GM19438 (cell line): ENCODE results near the gene NELL1.
"Not testable (repeated sequence)": the region's sequence is repeated elsewhere in the genome, so short reads cannot be mapped to it uniquely, and the experiment has no call there.

ENCODE experiments used
- ATAC-seq: cut with Tn5 transposase; IDR thresholded peaks from one replicate; pipeline ENCODE4 v1.9.1; 2021; ENCODE audit warnings: low read depth; ENCODE audit not compliant: unreplicated experiment

Gene NELL1

DNA sequence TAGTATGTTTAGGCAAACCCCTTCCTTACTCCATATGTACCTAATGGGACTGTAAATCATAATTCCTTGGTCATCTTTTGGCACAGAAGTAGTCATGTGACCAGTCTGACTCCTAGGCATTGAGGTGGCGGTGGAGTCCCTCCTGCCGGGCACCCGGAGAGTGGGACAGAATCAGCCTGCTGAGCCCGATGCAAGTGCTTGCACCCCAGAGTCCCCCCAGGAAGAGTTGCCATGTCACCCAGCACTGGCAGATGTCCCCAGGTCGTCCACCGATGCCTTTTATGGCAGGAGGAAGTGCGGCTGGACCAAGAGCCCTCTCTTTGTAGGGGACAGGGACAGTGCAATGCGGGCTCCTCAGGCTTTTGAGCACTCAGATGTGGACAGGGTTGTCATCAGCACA lies 500.3 kb downstream of the NELL1 start:
- ATAC-seq = no peak

DNA sequence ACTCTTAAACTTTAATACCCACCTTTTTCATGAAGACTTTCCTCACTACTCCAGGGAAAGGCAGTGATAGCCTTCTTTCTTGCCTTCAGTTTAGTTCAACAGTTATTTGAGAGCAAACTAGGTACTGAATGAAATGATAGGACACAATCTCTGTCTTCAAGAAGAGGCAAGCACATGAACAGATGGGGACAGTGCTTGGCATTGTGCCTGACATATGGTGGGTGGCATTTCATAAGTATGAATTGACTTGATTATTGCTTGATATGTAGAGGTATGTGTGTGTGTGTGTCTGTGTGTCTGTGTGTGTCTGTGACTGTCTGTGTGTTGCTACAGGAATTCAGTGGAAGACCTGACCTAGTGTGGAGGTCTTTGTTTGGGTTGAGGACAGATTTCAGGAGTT lies 504.1 kb downstream of the NELL1 start:
- no peak for ATAC-seq

DNA sequence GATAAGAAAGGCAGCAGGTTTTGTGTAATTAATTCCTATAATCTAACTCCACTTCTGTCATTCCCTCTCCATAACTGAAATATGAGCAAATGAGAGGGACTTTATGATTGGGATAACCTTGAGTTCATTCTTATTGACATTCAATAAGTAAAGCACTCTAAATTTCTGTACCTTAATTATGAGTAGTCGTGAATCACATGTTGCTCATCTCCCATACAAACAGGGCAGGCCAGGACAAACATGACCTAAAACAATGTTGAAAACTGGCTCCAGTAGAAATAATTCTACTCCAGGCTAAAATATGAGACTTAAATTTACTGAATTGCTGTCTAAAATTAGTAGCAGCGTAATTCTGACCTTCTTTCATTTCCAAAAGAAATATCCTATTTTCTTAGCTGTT lies 505.4 kb downstream of the NELL1 start:
- ATAC-seq = no peak

DNA sequence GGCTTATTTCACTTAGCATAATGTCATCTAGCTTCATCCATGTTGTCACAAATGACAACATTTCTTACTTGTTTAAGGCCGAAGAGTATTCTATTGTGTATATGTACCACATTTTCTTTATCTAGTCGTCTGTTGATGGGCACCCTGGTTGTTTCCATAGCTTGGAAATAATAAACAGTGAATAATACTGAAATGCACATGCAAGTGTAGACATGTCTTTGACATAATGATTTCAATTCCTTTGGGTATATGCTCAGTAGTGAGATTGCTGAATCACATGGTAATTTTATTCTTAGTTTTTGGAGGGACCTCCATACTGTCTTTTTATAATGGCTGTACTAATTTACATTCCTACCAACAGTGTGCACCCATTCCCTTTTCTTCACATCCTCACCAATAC lies 508.0 kb downstream of the NELL1 start:
- no peak for ATAC-seq

DNA sequence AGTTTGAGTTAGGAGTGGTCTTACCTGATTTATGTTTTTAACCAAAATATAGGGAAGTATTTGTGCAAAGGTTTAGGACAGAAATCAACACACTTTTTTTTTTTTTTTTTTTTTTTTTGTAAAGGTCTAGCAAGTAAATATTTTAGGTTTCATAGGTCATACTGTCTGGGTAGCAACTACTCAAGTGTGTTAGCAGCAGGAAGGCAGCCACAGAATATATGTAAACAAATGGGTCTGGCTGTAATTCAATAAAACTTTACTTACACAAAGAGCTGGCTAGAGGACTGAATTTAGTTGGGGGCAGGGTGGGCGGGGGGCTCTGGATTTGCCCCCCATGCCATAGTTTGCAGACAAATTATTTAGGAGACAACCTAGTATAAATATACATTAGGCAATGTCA lies 510.4 kb downstream of the NELL1 start:
- no peak for ATAC-seq

DNA sequence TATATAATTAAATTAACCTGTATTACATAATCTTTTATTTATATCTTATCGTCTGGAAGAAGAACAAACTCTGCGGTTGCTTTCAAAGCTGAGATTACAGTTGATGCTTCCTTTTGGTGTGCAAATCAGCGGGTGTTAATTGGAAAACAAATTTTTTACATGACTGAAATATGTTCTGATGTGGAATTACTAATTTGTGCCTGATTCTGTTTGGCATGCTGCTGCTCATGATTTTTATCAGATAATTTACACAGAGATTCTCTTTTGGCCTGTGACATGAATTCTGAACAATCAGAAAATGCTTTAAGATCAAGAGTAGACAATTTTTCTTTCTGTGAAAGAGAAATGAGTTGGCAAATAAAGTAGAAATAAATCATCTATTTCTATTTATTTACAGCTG lies 510.8 kb downstream of the NELL1 start:
- ATAC-seq = no peak

DNA sequence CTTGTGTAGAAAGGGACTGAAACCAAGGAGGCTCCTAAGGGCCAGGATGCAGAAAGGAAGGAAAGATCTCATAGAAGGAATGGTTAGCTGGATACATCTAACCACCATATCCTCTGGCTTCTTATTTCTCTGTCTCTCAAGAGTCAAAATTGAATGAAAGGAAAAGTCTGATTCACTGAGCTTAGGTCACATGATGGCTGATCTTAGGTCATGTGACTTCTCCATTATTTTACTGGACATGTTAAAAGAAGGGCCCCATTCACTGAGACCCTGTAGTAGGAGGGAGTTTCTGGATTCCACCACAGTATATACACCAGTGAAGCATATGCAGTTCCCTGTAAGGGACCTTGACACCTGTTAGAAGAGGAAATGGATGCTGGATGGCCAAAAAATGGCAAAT lies 516.6 kb downstream of the NELL1 start:
- ATAC-seq = no peak

DNA sequence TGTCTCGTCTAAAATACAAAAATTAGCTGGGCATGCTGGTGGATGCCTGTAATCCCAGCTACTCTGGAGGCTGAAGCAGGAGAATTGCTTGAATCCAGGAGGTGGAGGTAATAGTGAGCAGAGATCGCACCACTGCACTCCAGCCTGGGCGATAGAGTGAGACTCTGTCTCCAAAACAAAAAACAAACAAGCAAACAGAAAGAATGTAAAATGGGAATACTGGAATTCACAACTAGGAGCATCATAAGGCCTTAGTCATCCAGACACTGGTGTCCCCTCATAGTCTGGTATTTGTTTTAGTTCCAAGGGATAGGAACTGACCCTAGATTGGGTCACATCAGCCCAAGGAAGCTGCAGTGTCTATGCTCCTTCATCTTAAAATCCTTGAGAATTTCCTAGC lies 520.8 kb downstream of the NELL1 start:
- ATAC-seq = no peak

DNA sequence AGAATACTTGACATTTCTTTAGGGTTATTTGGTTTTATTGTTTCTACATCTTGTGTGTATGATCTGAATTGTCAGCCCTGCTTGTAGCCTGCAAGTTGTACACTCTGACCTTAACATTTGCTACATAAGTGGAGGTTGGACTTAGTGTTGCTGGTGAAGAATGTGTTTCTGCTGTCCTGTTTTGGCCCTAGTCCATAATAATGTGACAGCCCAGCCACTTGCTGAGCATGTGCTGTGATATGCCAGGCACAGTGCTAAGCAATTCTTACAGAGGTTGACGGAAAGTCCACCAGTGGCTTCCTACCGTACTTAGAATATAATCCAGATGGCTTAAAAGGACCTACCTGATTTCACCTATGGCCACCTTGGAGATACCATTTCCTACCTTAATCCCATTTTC lies 526.6 kb downstream of the NELL1 start:
- ATAC-seq = no peak

DNA sequence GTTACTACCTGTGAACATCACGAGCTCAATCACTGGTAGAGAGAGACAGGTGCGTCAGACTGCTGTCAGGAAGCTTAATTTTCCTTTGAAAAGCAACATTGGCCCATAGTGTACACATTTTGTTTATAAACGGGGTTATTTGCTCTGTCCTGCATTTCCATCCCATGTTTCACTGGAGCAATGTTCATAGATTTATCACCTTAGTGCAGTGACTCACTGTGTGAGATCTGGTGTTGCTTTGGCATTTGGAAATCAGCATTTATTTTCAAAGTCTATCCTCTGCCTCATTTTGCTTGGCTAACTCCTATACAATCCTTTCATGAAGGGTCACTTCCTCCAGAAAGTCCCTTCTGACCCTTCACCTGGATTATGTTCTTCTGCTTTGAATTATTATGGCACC lies 529.1 kb downstream of the NELL1 start:
- no peak for ATAC-seq

DNA sequence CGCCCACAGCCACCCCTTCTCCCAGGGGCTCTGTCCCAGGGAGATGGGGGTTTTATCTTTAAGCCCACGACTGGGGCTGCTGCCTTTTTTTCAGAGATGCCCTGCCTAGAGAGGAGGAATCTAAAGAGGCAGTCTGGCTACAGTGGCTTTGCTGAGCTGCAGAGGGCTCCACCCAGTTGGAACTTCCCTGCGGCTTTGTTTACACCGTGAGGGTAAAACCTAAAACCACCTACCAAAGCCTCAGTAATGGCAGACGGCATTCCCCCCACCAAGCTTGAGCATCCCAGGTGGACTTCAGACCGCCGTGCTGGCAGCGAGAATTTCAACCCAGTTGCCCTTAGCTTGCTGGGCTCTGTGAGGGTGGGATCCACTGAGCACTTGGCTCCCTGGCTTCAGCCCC lies 535.8 kb downstream of the NELL1 start:
- no peak for ATAC-seq

DNA sequence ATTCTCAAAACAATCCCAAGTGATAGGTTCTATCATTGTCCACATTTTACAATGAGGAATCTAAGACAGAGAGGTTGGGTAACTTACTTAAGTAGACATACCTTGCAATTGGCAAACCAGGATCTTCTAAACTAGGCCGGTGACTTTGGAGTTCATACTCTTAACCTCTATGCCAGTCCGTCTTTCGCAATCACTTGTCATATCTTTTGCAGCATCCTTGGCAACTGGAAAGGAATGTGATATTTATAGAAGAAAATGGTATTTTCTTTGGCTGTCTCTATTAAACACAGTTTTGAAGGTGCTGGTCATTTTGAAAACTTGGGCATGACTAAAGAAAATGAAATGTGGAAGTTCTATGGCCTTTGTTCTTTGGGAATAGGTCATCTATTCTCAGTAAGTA lies 556.5 kb downstream of the NELL1 start:
- ATAC-seq = no peak

DNA sequence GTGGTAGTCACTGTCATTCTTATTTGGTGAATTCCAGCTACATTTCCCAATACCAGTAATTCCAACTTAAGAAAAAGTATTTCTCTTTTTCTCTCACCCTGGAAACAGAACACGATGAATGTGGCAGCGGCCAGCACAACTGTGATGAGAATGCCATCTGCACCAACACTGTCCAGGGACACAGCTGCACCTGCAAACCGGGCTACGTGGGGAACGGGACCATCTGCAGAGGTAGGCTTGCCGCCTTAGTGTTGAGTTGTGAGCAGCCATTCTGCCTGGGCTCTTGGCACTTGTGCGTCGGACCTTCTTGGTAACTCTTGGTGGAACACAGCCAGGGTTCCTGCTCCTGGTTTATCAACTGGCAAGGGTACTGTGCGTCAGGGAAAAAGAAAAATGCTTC lies 559.8 kb downstream of the NELL1 start:
- ATAC-seq = no peak

DNA sequence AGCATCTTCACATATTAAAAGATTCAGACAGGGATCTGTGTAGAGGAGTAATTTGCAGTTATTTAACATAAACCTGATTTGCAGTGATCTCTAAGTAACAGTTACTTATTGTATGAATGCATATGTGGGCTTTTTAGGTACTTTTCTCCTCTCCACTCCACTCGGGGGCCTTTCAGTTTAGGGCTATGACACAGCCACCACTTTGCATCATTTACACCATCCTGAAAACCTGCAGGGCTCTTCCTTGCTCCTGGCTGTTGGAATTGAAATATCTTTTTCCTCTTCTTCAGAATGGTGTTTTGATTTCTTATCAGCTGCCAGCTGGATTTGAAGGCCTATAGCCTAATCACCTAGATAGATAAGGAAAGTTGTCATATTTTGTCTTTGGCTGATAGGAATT lies 580.8 kb downstream of the NELL1 start:
- no peak for ATAC-seq

DNA sequence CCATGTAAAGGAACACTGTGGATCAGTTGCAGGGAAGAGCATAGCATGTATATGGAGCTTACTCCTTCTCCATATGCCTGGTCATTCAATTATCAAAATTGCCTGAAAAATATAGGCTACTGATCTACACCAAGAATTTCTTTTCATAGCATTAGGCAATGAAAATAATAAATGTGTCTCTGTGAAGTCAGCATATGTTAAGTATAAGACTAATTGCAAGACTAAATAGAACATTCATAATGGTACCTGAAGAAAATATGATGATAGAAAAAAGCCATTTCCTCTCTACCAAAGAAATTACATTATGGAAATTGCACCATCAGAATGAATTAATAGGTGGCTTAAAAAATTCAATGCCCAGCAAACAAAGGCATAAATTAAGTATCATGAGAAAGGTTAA lies 584.7 kb downstream of the NELL1 start:
- no peak for ATAC-seq

DNA sequence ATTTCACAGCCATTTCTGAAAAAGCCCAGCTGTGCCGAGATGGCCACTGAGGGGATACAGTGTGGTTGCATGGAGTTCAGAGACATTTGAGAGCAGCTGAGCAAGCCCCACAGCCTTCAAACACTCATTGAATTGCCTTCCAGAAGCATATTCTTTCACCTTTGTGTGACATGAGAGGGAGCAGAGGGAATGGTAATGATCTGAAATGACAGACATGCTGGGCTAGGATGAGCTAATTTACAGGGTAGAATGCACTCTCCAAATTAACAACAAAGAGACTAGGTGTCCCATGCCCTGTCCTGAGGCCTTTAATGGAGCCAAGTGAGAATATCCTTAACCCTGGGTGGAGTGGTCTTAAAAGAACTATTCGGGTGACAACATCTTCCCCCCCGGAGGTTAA lies 585.4 kb downstream of the NELL1 start:
- ATAC-seq = no peak

DNA sequence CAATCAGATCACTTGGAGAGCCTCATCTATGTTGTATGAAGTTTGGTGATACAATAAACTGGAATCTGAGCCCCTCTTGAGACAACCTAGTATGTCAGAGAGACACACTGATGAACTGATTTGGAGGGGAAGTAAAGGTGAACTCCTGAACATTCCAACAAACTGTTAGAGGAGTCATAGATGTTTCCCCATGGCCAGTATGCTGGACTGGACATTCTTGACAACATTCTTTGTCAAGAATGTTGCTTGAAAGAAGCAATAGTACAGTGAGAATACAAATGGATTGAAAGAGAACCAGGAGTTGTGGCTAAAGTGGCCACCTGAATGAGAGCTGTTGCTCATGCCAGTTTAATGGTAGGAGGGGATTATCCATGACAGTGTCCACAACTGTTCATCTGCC lies 588.1 kb downstream of the NELL1 start:
- no peak for ATAC-seq

DNA sequence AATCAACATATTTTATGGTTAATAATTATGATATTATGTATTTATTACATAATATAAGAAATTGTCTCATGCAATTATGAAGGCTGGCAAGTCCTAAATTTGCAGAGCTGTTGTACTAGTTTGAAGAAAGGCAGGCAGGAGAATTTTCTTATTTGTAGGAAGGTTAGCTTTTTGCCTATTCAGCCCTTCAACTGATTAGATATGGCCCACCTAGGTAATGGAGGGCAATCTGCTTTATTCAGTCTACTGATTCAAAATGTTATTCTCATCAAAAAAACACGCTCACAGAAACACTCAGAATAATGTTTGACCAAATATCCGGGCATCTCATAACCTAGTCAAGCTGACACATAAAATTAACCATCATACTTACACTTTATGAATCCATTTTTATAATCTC lies 589.0 kb downstream of the NELL1 start:
- ATAC-seq = no peak

DNA sequence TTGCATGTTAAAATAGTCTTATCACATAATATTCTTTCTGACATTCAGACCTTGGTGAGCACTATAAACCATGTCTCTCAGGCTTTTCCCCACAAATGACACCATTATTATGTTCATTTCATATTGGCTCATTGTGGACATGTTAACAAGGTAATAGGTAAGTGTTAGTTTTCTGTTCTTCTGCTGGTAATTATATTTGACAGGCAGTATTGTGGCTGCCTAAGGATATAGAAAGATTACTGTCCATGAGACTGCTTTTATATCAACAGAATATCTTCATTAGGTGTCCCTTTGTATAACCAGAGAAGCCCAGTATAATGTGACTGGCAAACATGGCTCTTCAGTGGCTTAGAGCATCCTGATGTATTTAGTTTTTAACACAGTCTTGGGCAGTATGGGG lies 590.7 kb downstream of the NELL1 start:
- no peak for ATAC-seq

DNA sequence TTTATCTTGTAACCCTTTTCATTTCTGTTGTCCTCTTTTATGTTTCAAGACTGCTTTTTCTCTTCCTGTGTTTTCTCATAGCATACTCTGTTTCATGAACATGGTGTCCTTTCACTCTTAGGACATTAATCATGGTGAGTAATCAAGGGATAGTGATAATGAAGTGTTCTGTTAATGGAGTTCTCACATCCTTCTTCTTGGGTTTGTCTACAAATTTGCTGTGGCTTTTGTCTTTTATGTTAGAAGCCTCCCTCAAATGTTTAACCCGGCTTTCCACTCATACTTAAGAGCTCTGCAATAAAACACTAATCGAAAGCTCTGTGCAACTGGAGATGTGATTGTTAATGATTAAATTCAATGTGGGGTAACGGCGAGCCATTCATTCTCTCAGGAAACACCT lies 593.6 kb downstream of the NELL1 start:
- ATAC-seq = no peak

DNA sequence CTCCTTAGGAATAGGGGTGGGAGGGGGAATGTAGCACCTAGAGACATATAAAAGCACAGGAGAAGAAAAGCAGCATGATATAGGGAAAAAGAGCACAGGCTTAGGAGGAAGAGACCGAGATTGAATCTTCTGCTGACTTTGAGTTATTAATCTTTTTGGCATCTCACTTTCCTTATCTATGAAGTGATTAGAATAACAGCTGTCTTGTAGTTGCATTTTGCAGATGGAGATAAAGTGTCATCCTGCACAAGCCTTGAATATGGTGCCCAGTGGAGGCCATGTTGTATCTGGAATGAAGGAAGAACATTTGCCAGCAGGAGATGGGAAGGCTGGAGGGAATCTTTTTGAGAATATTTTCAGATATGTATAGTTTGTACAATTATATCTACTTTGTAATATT lies 594.7 kb downstream of the NELL1 start:
- ATAC-seq = no peak

DNA sequence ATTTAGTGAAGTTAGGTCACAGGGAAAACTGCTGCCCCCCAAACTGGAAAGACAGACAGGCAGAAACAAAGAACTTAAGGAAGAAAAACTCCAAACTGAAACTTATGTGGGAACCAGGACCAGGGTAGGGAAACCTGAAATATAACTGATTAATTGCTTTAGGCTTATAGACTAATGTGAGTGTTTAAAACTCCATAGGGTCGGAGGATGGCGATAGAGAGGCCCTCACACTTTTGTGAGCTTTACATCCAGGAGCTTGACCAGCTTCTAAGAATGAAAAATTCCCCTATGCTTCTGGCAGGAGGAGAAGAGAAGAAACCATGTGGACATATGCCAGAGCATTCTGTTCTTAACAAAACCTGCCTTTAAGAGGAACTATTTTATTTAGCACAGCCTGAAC lies 598.6 kb downstream of the NELL1 start:
- ATAC-seq = no peak

DNA sequence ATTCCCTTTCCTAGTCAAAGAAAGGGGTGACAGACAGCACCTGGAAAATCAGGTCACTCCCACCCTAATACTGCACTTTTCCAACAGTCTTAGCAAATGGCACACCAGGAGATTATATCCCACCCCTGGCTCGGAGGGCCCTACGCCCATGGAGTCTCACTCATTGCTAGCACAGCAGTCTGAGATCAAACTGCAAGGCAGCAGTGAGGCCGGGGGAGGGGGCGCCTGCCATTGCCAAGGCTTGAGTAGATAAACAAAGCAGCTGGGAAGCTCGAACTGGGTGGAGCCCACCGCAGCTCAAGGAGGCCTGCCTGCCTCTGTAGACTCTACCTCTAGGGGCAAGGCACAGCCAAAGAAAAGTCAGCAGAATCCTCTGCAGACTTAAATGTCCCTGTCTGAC lies 602.8 kb downstream of the NELL1 start:
- not testable (repeated sequence) for ATAC-seq

DNA sequence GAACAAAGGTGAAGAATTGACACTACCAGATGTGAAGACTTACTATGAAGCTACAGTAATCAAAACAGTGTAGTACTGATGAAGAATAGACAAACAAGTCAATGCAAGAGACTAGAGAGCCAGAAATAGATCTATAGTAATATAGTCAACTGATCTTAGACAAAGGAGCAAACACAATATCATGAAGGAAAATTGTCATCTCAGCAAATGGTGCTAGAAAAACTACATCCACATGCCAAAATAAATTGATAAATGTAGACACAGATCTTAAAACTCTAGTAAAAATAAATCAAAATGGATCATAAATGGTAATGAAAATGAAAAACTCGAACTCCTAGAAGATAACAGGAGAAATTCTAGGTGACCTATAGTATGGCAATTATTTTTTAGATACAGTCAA lies 609.5 kb downstream of the NELL1 start:
- no peak for ATAC-seq
